HEK293 (cell line): ENCODE results near the gene ZNF653.

Source experiments
- CTCF ChIA-PET: fragments of 350-600 bp; formaldehyde crosslinking; extraction: SDS; loops from one replicate; lab custom pipeline; 2021; ENCODE audit warnings: antibody characterized with exemption; lab: Yijun Ruan, JAX
- POLR2A ChIA-PET: fragments of 300-600 bp; formaldehyde crosslinking; extraction: SDS; loops from one replicate; lab custom pipeline; 2020; ENCODE audit warnings: antibody characterized with exemption, inconsistent platforms; lab: Yijun Ruan, JAX
- H3K27ac ChIP-seq: fragments of 200-500 bp; sonication (Bioruptor generic); 2 replicates; pipeline ENCODE4 v1.5.1; 2014; ENCODE audit warnings: low read depth, low read length, control low read depth, inconsistent platforms; ENCODE audit errors: extremely low read depth
- H3K36me3 ChIP-seq, 2 experiments: fragments of 200-500 bp in 1 of 2; sonication (Bioruptor generic) in 1 of 2; 1 replicate in 1 of 2; 2 replicates in 1 of 2; pipeline ENCODE4 v1.5.1; 2014 to 2017; ENCODE audit warnings: inconsistent platforms in 2 of 2, low read length in 2 of 2; ENCODE audit not compliant: control insufficient read depth in 2 of 2, insufficient read depth in 1 of 2
- H3K4me1 ChIP-seq: fragments of 200-500 bp; sonication (Bioruptor generic); 2 replicates; pipeline ENCODE4 v1.5.1; 2014; ENCODE audit warnings: mild to moderate bottlenecking, low read length, inconsistent platforms; ENCODE audit not compliant: control insufficient read depth, insufficient read depth
- H3K4me3 ChIP-seq: 2 replicates; pipeline ENCODE4 v1.5.1; 2011; ENCODE audit warnings: low read depth, mild to moderate bottlenecking, control low read depth, low read length, moderate library complexity
- H3K9me3 ChIP-seq: fragments of 200-500 bp; sonication (Bioruptor generic); 2 replicates; pipeline ENCODE4 v1.5.1; 2014; ENCODE audit warnings: low read depth, low read length, inconsistent platforms; ENCODE audit not compliant: control insufficient read depth, insufficient read depth
- OVOL3 ChIP-seq: fragments of 450-650 bp; formaldehyde crosslinking; IDR thresholded peaks from 2 replicates; pipeline ENCODE4 v1.5.1; 2016; ENCODE audit warnings: missing biosample characterization, missing genetic modification characterization
- SP2 ChIP-seq: fragments of 450-650 bp; formaldehyde crosslinking; IDR thresholded peaks from 2 replicates; pipeline ENCODE4 v1.5.1; 2016; ENCODE audit warnings: missing biosample characterization, missing genetic modification characterization
- ZBTB21 ChIP-seq: fragments of 450-650 bp; formaldehyde crosslinking; IDR thresholded peaks from 2 replicates; pipeline ENCODE4 v1.5.1; 2017; ENCODE audit warnings: missing biosample characterization, missing genetic modification characterization
- ZNF16 ChIP-seq: fragments of 450-650 bp; formaldehyde crosslinking; IDR thresholded peaks from 2 replicates; pipeline ENCODE4 v1.5.1; 2016; ENCODE audit warnings: low read depth, missing biosample characterization, missing genetic modification characterization
- ZNF24 ChIP-seq: fragments of 450-650 bp; formaldehyde crosslinking; IDR thresholded peaks from 2 replicates; pipeline ENCODE4 v1.5.1; 2016; ENCODE audit warnings: missing biosample characterization, missing genetic modification characterization
- ZNF311 ChIP-seq: fragments of 450-650 bp; formaldehyde crosslinking; IDR thresholded peaks from 2 replicates; pipeline ENCODE4 v1.5.1; 2017; ENCODE audit warnings: missing biosample characterization, missing genetic modification characterization, borderline replicate concordance
- ZNF530 ChIP-seq: fragments of 450-650 bp; formaldehyde crosslinking; IDR thresholded peaks from 2 replicates; pipeline ENCODE4 v1.5.1; 2016; ENCODE audit warnings: low read depth, missing biosample characterization, missing genetic modification characterization
- ZNF549 ChIP-seq: fragments of 450-650 bp; IDR thresholded peaks from 2 replicates; pipeline ENCODE4 v1.5.1; 2018; ENCODE audit warnings: missing biosample characterization, missing genetic modification characterization, mild to moderate bottlenecking, inconsistent platforms, moderate library complexity
- ZNF571 ChIP-seq: fragments of 450-650 bp; formaldehyde crosslinking; IDR thresholded peaks from 2 replicates; pipeline ENCODE4 v1.5.0; 2017; ENCODE audit warnings: missing biosample characterization, missing genetic modification characterization
- ZNF626 ChIP-seq: fragments of 450-650 bp; sonication (Bioruptor Pico); formaldehyde crosslinking; IDR thresholded peaks from 2 replicates; pipeline ENCODE4 v1.5.1; 2018; ENCODE audit warnings: missing biosample characterization, missing genetic modification characterization, inconsistent platforms
- TF ChIP-seq, protein P1 (sequence below): fragments of 450-650 bp; formaldehyde crosslinking; IDR thresholded peaks from 2 replicates; pipeline ENCODE4 v1.5.1; 2017; ENCODE audit warnings: missing biosample characterization, missing genetic modification characterization
- TF ChIP-seq, protein P2 (sequence below): fragments of 450-650 bp; formaldehyde crosslinking; IDR thresholded peaks from 2 replicates; pipeline ENCODE4 v1.5.1; 2017; ENCODE audit warnings: missing biosample characterization, missing genetic modification characterization
- TF ChIP-seq, protein P3 (sequence below): fragments of 450-650 bp; formaldehyde crosslinking; IDR thresholded peaks from 2 replicates; pipeline ENCODE4 v1.5.1; 2016; ENCODE audit warnings: missing biosample characterization, missing genetic modification characterization
- TF ChIP-seq, protein P4 (sequence below): fragments of 450-650 bp; formaldehyde crosslinking; IDR thresholded peaks from 2 replicates; pipeline ENCODE4 v1.5.1; 2017; ENCODE audit warnings: missing biosample characterization, missing genetic modification characterization
- TF ChIP-seq, protein P5 (sequence below): fragments of 450-650 bp; formaldehyde crosslinking; IDR thresholded peaks from 2 replicates; pipeline ENCODE4 v1.5.1; 2016; ENCODE audit warnings: missing biosample characterization, missing genetic modification characterization, low read depth

Gene ZNF653

DNA sequence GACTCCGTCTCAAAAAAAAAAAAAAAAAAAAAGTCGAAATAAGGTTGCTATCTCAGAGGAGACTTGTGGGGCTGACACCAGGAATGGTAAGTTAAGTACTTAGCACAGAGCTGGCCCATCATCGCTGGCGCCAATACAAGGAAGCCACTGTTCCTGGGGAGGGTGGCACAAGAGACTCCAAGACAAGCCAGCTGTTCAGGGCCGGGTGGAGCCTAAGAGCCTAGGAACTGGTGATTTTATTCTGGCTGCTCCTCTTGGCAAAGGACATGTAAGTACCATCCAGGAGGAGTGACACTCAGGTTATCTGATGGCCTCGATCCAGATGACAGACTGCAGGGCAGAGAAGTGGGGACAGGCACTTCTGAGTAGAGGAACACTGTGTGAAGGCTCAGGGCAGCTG, 49.6 kb upstream of the ZNF653 start:
- Histone ChIP-seq H3K9me3 (no peaks in the 10 kb centered on the region), H3K4me1 (no peaks in the 10 kb centered on the region), H3K27ac (no peak overlapping the region), H3K36me3 (peaks cover 0 to 46% of the 10 kb centered on the region in 2 experiments; a peak in 2 of 3 replicates), H3K4me3 (no peak overlapping the region)
- ChIA-PET CTCF (interaction anchor here (0.5 to 1.0 kb wide), 3 partner anchors 9 to 439 kb away, joined by 3 read pairs; no protein-coding TSS in a partner anchor), POLR2A (interaction anchor here (0.5 kb wide), 1 partner anchor 9 kb away, joined by 5 read pairs; no protein-coding TSS in a partner anchor)
- no peak for TF ChIP-seq ZNF549 (tag by site-specific recombination)
- no peak for TF ChIP-seq ZNF16 (tag by site-specific recombination)
- no peak for TF ChIP-seq ZNF311 (tag by site-specific recombination)
- no peak for TF ChIP-seq ZNF24

DNA sequence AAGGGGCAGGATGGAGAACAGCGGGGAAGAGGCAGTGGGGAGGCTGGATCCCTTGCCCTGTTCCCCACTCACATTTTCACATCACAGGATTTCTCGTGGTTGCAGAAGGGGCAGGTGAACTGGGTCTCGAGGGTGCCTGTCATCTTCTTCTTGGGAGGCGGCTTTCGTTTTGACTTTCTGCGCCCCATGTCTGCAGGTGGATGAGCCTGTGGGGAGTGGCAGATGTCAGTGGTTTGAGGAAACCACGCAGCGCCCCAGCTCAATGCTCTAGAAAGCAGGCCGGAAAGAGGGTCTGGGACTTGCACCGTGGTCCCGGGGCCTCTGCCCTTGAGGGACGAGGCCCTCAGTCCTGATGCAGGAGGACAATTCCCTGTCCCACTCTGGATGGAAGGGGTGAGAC, 48.5 kb upstream of the ZNF653 start:
- Histone ChIP-seq H3K4me1 (no peaks in the 10 kb centered on the region), H3K9me3 (no peaks in the 10 kb centered on the region), H3K27ac (no peak overlapping the region), H3K36me3 (peaks cover 0 to 46% of the 10 kb centered on the region in 2 experiments; a peak in 2 of 3 replicates), H3K4me3 (no peak overlapping the region)
- ChIA-PET CTCF (interaction anchor here (0.6 kb wide), 1 partner anchor 43 kb away, joined by 3 read pairs; no protein-coding TSS in a partner anchor), POLR2A (no interaction called here)
- no peak for TF ChIP-seq ZNF571 (tag by site-specific recombination)
- no peak for TF ChIP-seq ZNF530 (tag by site-specific recombination)
- TF ChIP-seq, protein P1, sequence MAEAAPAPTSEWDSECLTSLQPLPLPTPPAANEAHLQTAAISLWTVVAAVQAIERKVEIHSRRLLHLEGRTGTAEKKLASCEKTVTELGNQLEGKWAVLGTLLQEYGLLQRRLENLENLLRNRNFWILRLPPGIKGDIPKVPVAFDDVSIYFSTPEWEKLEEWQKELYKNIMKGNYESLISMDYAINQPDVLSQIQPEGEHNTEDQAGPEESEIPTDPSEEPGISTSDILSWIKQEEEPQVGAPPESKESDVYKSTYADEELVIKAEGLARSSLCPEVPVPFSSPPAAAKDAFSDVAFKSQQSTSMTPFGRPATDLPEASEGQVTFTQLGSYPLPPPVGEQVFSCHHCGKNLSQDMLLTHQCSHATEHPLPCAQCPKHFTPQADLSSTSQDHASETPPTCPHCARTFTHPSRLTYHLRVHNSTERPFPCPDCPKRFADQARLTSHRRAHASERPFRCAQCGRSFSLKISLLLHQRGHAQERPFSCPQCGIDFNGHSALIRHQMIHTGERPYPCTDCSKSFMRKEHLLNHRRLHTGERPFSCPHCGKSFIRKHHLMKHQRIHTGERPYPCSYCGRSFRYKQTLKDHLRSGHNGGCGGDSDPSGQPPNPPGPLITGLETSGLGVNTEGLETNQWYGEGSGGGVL (tag by site-specific recombination): no peak
- no peak for TF ChIP-seq ZBTB21 (tag by site-specific recombination)
- TF ChIP-seq, protein P2, sequence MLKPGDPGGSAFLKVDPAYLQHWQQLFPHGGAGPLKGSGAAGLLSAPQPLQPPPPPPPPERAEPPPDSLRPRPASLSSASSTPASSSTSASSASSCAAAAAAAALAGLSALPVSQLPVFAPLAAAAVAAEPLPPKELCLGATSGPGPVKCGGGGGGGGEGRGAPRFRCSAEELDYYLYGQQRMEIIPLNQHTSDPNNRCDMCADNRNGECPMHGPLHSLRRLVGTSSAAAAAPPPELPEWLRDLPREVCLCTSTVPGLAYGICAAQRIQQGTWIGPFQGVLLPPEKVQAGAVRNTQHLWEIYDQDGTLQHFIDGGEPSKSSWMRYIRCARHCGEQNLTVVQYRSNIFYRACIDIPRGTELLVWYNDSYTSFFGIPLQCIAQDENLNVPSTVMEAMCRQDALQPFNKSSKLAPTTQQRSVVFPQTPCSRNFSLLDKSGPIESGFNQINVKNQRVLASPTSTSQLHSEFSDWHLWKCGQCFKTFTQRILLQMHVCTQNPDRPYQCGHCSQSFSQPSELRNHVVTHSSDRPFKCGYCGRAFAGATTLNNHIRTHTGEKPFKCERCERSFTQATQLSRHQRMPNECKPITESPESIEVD (tag by site-specific recombination): no peak
- no peak for TF ChIP-seq ZNF626 (tag by site-specific recombination)
- TF ChIP-seq, protein P3, sequence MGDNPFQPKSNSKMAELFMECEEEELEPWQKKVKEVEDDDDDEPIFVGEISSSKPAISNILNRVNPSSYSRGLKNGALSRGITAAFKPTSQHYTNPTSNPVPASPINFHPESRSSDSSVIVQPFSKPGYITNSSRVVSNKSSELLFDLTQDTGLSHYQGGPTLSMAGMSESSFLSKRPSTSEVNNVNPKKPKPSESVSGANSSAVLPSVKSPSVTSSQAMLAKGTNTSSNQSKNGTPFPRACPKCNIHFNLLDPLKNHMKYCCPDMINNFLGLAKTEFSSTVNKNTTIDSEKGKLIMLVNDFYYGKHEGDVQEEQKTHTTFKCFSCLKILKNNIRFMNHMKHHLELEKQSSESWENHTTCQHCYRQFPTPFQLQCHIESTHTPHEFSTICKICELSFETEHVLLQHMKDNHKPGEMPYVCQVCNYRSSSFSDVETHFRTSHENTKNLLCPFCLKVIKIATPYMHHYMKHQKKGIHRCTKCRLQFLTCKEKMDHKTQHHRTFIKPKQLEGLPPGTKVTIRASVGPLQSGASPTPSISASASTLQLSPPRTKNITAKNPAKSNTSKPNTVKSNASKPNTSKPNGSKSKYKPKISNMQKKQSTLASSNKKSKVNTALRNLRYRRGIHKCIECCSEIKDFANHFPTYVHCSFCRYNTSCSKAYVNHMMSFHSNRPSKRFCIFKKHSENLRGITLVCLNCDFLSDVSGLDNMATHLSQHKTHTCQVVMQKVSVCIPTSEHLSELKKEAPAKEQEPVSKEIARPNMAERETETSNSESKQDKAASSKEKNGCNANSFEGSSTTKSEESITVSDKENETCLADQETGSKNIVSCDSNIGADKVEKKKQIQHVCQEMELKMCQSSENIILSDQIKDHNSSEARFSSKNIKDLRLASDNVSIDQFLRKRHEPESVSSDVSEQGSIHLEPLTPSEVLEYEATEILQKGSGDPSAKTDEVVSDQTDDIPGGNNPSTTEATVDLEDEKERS (tag by site-specific recombination): no peak
- no peak for TF ChIP-seq OVOL3 (tag by site-specific recombination)

DNA sequence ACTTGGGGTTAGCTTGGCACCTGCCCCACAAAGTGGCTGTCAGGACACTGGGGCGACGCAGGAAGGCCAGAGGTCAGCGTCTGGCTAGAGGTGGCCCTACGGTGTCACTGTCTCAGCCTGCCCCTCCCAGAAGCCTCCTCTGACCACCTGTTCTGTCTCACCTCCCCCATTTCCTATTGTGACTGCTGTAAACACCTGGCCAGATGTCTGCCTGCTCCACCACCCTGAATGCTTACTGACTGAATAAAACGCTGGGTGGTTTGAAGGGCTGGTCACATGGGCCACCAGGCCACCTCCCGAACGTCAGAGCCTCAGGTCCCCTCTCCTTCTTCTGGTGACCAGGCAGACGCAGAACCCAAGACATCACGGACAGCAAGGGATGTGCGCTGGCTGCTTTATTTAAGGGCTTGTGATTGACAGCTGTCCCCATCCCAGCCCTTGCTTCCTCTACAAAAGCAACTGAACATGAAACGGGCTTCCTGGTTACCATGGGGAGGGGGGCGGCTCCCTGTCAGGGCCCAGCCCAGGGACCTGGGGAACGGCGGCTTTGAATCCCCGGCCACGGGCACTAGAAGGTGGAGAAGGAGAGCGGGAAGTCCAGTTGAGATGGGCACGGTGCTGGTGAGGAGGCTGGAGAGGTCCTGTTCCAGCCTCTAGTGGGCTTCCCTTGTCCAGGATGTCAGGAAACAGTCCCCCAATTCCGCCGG, 47.2 kb upstream of the ZNF653 start:
- H3K36me3 ChIP-seq: peaks cover 0 to 46% of the 10 kb centered on the region in 2 experiments; a peak in 2 of 3 replicates
- no peaks in the 10 kb centered on the region for H3K9me3 ChIP-seq
- TF ChIP-seq, protein P4, sequence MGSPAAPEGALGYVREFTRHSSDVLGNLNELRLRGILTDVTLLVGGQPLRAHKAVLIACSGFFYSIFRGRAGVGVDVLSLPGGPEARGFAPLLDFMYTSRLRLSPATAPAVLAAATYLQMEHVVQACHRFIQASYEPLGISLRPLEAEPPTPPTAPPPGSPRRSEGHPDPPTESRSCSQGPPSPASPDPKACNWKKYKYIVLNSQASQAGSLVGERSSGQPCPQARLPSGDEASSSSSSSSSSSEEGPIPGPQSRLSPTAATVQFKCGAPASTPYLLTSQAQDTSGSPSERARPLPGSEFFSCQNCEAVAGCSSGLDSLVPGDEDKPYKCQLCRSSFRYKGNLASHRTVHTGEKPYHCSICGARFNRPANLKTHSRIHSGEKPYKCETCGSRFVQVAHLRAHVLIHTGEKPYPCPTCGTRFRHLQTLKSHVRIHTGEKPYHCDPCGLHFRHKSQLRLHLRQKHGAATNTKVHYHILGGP (tag by site-specific recombination): no peak
- peak; percentile 36 for TF ChIP-seq SP2 (tag by site-specific recombination)
- TF ChIP-seq, protein P5, sequence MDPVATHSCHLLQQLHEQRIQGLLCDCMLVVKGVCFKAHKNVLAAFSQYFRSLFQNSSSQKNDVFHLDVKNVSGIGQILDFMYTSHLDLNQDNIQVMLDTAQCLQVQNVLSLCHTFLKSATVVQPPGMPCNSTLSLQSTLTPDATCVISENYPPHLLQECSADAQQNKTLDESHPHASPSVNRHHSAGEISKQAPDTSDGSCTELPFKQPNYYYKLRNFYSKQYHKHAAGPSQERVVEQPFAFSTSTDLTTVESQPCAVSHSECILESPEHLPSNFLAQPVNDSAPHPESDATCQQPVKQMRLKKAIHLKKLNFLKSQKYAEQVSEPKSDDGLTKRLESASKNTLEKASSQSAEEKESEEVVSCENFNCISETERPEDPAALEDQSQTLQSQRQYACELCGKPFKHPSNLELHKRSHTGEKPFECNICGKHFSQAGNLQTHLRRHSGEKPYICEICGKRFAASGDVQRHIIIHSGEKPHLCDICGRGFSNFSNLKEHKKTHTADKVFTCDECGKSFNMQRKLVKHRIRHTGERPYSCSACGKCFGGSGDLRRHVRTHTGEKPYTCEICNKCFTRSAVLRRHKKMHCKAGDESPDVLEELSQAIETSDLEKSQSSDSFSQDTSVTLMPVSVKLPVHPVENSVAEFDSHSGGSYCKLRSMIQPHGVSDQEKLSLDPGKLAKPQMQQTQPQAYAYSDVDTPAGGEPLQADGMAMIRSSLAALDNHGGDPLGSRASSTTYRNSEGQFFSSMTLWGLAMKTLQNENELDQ (tag by site-specific recombination): no peak
- no peak overlapping the region for H3K4me3 ChIP-seq
- ChIA-PET CTCF (interaction anchor here (0.6 kb wide), 1 partner anchor 470 kb away, joined by 3 read pairs; no protein-coding TSS in a partner anchor), POLR2A (interaction anchor here (1.3 kb wide), 1 partner anchor 17 kb away, joined by 5 read pairs; no protein-coding TSS in a partner anchor)
- no peaks in the 10 kb centered on the region for H3K4me1 ChIP-seq
- H3K27ac ChIP-seq: no peak overlapping the region
